ENCODE data around the gene ASXL1. TPM values are rescaled to one million over a fixed set of nuclear protein-coding genes. Genes with fewer than 3 reads are reported as not detected.

The ASXL1 gene
- polyA plus RNA-seq, 1 experiment: 28.9 TPM

DNA sequence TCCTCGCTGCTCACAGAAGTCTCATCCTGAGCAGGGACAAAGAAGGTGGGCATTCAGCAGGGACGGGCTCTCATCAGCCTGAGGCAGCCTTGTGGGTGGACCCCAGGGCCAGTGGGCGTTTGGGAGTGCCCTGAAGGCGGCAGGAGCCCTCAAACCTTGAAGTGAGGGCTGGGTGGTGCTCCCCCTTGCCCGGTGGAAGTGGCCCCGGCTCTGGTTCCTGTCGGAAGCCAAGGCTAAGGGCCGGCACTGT lies 116.5 kb downstream of the ASXL1 start:
- POLR2A ChIA-PET: interaction anchor here (0.5 to 2.3 kb wide), 4 partner anchors 10 to 179 kb away, joined by 3 to 14 read pairs (median 4); no protein-coding TSS in a partner anchor
- peak overlapping the region; percentile 57 for H3K4me3 ChIP-seq (ENCODE audit: low read depth, low read length)
- CTCF ChIA-PET: interaction anchor here (1.7 kb wide), 1 partner anchor 11 kb away, joined by 5 read pairs; no protein-coding TSS in a partner anchor
- no peaks in the 10 kb centered on the region for H3K27me3 ChIP-seq (ENCODE audit: control insufficient read depth, insufficient read depth, low read length)
- TF ChIP-seq, protein P1, sequence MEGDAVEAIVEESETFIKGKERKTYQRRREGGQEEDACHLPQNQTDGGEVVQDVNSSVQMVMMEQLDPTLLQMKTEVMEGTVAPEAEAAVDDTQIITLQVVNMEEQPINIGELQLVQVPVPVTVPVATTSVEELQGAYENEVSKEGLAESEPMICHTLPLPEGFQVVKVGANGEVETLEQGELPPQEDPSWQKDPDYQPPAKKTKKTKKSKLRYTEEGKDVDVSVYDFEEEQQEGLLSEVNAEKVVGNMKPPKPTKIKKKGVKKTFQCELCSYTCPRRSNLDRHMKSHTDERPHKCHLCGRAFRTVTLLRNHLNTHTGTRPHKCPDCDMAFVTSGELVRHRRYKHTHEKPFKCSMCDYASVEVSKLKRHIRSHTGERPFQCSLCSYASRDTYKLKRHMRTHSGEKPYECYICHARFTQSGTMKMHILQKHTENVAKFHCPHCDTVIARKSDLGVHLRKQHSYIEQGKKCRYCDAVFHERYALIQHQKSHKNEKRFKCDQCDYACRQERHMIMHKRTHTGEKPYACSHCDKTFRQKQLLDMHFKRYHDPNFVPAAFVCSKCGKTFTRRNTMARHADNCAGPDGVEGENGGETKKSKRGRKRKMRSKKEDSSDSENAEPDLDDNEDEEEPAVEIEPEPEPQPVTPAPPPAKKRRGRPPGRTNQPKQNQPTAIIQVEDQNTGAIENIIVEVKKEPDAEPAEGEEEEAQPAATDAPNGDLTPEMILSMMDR (IDR thresholded peaks at IDR 0.05; ENCODE audit: low read depth, low read length): no peak
- H3K27ac ChIP-seq (ENCODE audit: low read depth, low read length): peak overlapping the region; percentile 94
- no peaks in the 10 kb centered on the region; the same call in 1 of the 2 replicates for H3K9me3 ChIP-seq (ENCODE audit: control insufficient read depth, insufficient read depth, low read length)
- no peak for DNase-seq (ENCODE audit: low read depth, low spot score)

DNA sequence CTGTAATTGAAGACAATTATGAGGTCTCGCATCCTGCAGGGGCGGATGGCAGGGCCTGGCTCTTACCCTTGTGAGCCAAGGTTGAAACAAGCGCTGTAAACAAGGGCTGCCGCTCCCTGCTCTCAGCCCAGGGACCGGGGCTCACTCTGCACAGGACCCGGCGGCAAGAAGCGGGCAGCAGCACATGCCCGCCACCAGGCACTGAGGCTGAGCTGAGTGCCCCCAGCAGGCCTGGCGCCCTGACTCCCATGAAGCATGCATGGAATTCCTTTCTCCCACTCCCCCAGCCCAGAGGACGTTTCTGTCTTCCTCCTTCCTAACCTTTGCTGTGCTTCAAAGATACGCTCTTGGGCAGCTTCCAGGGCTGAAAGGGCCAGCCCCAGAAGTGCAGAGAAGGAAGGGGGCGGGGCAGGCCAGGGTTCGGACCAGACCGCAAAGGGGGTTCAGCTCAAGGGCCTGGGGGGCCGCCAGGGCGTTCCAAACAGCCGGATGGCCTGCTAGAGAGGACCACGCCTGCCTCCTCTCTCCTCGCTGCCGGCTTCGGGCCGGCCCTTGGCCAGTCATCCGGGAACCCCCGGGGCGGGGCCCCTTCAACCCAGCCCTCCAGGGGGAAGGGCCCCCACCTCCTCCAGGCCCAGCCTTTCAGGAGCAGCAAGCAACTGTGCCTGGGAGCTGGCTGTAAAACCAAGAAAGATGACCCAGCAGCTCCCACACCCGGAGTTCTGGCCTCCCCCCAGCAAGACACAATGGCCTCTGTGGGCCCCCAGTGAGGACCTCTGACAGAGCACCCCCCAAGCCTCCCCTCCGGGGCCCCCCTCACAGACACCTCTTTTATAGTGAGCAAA lies 117.1 kb downstream of the ASXL1 start:
- H3K9me3 ChIP-seq (ENCODE audit: control insufficient read depth, insufficient read depth, low read length): no peaks in the 10 kb centered on the region; the same call in 1 of the 2 replicates
- TF ChIP-seq, protein P1 (IDR thresholded peaks at IDR 0.05; ENCODE audit: low read depth, low read length): no peak
- no peaks in the 10 kb centered on the region for H3K27me3 ChIP-seq (ENCODE audit: control insufficient read depth, insufficient read depth, low read length)
- peak; percentile 83 for DNase-seq (ENCODE audit: low read depth, low spot score)
- peak overlapping the region; percentile 57 for H3K4me3 ChIP-seq (ENCODE audit: low read depth, low read length)
- ChIA-PET POLR2A (interaction anchor here (0.5 to 2.3 kb wide), 7 partner anchors 9 to 179 kb away, joined by 3 to 14 read pairs (median 4); no protein-coding TSS in a partner anchor), CTCF (interaction anchor here (0.6 to 1.7 kb wide), 3 partner anchors 10 to 603 kb away, joined by 3 to 5 read pairs (median 4); no protein-coding TSS in a partner anchor)
- peak overlapping the region; percentile 94 for H3K27ac ChIP-seq (ENCODE audit: low read depth, low read length)

DNA sequence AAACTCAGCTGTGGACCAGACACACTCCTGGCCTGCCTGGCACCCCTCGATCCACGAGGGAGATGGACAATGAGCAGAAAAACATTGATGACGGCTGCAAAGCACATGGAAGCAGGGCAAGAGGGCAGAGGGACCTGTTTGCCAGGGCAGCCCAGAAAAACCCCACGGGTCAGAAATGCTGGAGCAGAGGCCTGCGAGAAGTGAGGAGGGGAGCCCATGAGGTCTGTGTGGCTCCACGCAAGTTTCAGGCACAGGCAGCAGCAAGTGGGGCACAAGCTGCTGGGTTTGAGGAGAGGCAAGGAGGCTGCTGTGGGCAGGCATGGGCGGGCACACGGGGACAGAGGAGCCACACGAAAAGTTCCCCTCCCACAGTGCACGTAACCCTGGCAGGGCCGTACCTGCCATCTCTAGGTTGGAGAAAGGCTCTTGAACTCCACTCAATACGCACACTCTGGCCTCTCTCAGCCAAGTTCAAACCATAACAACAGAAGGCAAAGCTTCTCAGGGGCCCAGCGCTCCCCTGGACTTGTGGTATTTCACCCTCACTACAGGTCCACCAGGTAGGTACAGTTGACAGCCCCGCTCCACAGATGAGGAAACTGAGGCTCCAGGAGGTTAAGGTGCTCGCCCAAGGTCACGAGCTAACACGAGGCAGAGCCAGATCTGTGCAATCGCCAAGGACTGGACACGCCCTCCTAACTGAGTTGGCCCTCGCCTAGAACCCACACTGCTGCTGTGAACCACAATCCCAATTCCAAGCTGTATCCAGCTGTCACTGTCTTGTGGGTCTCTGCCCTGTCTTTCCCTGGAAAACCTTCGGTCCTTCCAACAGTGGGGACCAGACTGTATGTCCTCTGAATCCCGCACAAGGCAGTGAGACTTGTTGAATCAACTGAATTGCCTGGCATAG lies 118.8 kb downstream of the ASXL1 start:
- DNase-seq (ENCODE audit: low read depth, low spot score): no peak
- H3K4me3 ChIP-seq (ENCODE audit: low read depth, low read length): no peak overlapping the region
- no peaks in the 10 kb centered on the region; the same call in 1 of the 2 replicates for H3K9me3 ChIP-seq (ENCODE audit: control insufficient read depth, insufficient read depth, low read length)
- ChIA-PET CTCF (no interaction called here), POLR2A (no interaction called here)
- TF ChIP-seq, protein P1 (IDR thresholded peaks at IDR 0.05; ENCODE audit: low read depth, low read length): no peak
- H3K27ac ChIP-seq (ENCODE audit: low read depth, low read length): peak overlapping the region; percentile 94
- H3K27me3 ChIP-seq (ENCODE audit: control insufficient read depth, insufficient read depth, low read length): no peaks in the 10 kb centered on the region

- DNase-seq (ENCODE audit: low read depth, low spot score): no peak
- ChIA-PET CTCF (interaction anchor here (0.9 kb wide), 1 partner anchor 174 kb away, joined by 3 read pairs; no protein-coding TSS in a partner anchor), POLR2A (no interaction called here)
- Histone ChIP-seq H3K27ac (ENCODE audit: low read depth, low read length) (no peak overlapping the region), H3K27me3 (ENCODE audit: control insufficient read depth, insufficient read depth, low read length) (no peaks in the 10 kb centered on the region), H3K4me3 (ENCODE audit: low read depth, low read length) (no peak overlapping the region), H3K9me3 (ENCODE audit: control insufficient read depth, insufficient read depth, low read length) (no peaks in the 10 kb centered on the region; the same call in 1 of the 2 replicates)
- TF ChIP-seq, protein P1 (IDR thresholded peaks at IDR 0.05; ENCODE audit: low read depth, low read length): no peak
Observed at GRCh38 chr20:32477594-32478512, 119.7 kb downstream of the ASXL1 start.
